SK-MEL-5 (cell line): ENCODE results near the gene ELAC2. TPM values are rescaled to one million over a fixed set of nuclear protein-coding genes. Genes with fewer than 3 reads are reported as not detected.

Experiments used
- DNase-seq: peaks from one replicate; pipeline ENCODE4 v3.0.0-alpha.2; 2016; ENCODE audit warnings: low read depth, low spot score
- in situ Hi-C: cut with HindIII; loops from 2 replicates; pipeline ENCODE4 v1.10.0; 2016; ENCODE audit warnings: low sequenced_read_pairs, high pct_unique_total_duplicates, low pct_unique_long_range_greater_than_20kb
- total RNA-seq: library from RNA; depleted of rRNA; stranded (reverse); fragments of >200 nt; shearing (Covaris generic); gene quantifications from 2 replicates; pipeline ENCODE4 v1.2.3, GENCODE V29; 2014

The ELAC2 gene
- total RNA-seq, 1 experiment from 2014 or later, result 73.4 TPM

- in situ Hi-C loops, result no loop called here
- no peak for DNase-seq
Observed at GRCh38 chr17:13025687-13026086, 7.9 kb upstream of the ELAC2 start.

DNA sequence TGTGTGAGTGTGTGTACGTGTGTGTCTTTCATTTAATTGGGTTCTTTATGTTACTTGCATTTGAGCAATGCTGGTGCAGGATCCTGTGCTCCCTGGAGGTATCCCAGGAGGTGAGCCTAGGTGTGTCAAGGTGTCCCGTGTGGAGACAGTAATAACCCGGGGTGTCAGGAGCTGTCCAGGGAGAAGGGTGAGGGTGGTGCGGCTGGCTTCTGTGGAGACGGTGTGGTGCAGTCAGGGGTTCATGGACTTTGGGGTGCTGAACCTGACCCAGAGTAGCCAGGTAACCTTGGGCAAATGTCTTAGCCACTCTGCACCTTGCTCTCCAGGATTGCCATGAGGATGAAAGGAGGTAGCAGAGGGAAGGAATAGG lies 7.4 kb upstream of the ELAC2 start:
- in situ Hi-C loops, result no loop called here
- DNase-seq, result no peak

- in situ Hi-C loops, result no loop called here
- DNase-seq, result peak; percentile 72
Observed at GRCh38 chr17:13024526-13025257, 6.9 kb upstream of the ELAC2 start.

DNA sequence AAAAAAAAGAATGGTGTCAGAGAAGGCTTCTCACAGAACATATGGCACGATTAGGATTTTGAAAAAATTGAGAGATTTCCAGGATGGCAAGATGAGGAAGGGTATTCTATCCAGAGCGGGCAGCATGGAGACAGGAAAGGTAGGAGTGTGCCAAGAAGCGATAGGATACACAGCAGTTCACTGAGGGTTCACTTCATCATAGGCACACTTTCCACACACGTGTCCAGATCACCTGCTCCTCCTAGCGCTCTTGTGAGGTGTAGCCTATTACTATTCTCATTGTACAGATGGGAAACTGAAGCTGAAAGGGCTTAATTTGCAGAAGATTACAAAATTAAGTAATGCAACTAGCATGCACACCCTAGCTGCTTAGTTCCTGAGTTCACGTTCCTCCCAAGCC lies 6.2 kb upstream of the ELAC2 start:
- no peak for DNase-seq
- in situ Hi-C loops, result no loop called here

- peak; percentile 8 for DNase-seq
- in situ Hi-C loops, result no loop called here
Observed at GRCh38 chr17:13016881-13017654, 759 bp downstream of the ELAC2 start.

GRCh38 chr17:13014801-13015200 lies 3.0 kb downstream of the ELAC2 start:
- in situ Hi-C loops, result no loop called here
- DNase-seq, result no peak

- in situ Hi-C loops, result no loop called here
- no peak for DNase-seq
Observed at GRCh38 chr17:13010959-13011358, 6.9 kb downstream of the ELAC2 start.

DNA sequence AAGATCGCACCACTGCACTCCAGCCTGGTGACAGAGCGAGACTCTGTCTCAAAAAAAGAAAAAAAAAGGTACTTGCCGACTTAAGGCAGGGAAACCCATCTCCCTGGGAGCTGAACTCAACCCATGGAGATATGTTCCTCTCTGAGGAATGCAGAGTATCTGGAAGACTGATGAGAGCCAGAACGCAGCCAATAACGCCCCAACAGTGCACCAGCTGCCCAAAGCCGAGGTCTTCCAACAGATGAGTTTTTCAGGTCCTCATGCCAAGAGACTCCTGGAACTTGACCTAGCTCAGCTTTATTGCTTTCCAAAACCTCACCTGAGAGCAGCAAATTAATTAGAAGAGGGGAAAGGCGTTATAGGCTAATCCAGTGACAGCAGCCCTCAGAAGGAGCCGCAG lies 9.4 kb downstream of the ELAC2 start:
- no peak for DNase-seq
- in situ Hi-C loops, result no loop called here

DNA sequence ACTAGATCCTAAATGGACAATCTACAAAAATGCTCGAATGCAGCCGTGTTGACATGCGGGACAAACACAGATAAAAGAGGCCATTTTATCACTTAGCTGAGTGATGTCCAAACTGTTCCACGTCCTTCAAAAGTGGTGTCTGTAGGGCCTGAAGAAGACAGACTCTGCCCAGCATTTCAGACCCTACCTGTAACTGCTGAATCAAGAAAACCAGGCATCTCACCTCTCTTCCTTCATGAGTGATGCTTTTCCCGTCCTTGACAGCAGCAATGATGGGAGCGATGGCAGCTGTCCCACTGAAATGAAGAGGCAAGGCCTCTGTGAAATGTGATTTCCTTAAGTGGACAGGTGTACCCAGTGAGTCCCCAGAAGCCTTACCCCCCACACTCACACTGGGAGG lies 12.3 kb downstream of the ELAC2 start:
- no peak for DNase-seq
- in situ Hi-C loops, result no loop called here

DNA sequence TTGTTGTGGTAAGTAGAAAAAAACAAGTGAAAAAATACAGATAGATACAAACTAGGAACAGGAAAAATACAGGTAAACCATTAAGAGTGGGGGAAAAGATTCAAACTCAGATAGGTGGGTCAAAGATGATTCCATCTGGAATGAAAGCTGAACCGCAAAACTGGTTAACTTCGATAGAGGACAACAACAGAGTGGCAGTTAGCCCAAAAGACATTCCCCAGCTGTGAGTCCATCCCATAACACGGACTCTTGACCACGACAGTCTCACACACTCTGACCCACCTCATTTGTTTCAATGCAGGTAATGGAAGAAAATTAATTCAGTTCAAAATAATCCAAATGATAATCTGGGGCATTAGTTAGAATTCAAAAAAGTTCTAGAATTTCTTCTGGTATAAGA lies 13.5 kb downstream of the ELAC2 start:
- no peak for DNase-seq
- in situ Hi-C loops, result no loop called here

- DNase-seq, result no peak
- in situ Hi-C loops, result no loop called here
Observed at GRCh38 chr17:13003927-13004326, 13.9 kb downstream of the ELAC2 start.

DNA sequence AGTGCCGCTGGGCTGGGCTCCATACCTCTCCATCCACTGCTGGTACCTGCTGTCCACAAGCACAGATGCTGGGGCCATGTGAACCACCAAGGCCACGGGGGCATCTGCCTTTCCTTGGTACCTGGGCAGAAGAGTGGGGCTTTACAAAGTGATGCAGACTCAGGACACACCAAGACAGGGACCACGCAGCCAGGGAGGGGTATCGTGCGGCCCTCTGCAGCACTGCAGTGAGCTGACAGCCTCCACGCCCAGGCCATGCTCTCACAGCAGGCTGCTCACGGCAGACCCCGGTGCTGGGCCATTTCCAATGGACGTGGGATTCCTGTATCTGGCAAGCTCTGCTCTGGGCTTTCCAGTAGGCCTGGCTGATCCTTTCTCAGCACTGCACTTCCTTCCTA lies 14.4 kb downstream of the ELAC2 start:
- no peak for DNase-seq
- in situ Hi-C loops, result no loop called here

DNA sequence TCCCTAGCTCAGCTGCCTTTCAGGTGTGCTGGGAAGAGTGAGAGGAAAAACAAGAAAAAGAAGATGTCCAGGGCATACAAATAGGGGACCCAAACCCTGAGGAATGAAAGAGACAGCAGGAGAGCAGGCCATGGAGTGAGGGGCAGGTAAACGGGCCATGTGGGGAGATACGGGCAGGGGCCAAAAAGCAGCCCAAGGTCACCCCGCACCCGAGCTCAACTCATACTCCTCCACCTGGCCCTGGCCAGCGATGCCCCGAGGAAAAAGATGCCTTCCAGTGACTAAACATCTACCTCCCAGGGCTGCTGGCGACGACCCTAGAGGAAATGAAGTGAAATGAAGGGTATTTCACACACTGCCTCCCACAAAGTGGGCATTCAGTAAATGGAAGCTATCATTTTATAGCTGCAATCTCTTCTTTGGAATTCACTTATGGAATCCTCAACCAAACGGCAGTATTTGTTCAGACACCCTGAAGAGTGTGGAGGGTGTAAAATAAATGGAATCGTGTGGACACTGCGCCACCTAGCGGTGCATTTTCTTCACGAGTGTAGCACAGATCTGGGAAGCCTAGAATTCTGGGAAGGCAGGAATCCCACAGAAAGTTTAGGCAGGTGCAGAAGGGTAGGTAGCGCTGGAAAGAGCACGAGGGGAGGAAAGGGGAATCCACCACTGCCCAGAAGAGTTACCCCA lies 14.9 kb downstream of the ELAC2 start:
- DNase-seq, result peak; percentile 78
- in situ Hi-C loops, result no loop called here

DNA sequence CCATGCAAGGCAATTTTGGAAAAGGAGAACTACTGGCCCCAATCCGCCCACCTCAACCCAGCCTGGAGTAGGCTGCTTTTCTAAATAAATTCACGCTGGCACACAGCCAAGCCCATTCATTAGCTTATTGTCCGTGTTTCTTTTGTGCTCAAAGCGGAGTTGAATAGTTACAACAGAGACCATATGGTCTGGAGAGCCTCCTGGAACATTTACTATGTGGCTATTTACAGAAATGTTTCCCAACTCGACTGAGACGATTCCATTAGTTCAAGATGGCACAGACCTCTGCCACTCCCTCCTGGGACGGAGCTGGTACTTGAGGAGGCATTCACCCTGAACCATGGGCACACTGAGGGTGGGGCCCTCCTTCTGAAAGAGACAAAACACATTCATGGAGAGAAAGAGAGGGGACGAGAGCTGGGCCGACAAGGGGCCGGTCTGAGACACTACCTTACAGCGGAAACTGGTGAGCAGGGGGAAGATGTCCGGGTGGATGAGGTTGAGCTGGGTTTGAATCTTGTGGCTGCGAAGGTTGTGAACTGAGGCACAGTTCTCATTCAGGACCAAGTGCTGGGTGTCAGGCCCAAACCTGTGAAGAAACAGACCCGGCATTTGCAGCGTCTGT lies 15.7 kb downstream of the ELAC2 start:
- no peak for DNase-seq
- in situ Hi-C loops, result no loop called here

GRCh38 chr17:13000561-13000960 lies 17.3 kb downstream of the ELAC2 start:
- in situ Hi-C loops, result no loop called here
- no peak for DNase-seq

DNA sequence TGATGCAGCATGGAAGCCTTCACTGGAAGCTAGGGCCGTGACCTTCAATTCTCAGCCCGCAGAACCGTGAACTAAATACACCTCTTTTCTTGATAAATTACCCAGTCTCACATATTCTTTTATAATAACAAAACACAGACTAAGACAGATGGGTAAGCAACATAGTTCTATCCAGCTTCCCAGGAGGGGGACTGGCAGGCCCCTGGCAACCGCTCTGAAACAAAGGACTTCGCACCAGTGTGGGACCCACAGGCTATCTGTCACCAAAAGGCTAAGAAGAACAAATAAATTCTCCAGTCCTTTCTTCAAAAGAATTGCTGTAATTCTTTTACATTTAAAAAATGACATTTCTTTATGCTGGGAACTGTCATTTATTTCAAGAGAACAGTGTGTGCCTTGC lies 19.0 kb downstream of the ELAC2 start:
- DNase-seq, result no peak
- in situ Hi-C loops, result no loop called here

- in situ Hi-C loops, result no loop called here
- DNase-seq, result no peak
Observed at GRCh38 chr17:12998461-12998860, 19.4 kb downstream of the ELAC2 start.

GRCh38 chr17:12996941-12997340 lies 20.9 kb downstream of the ELAC2 start:
- DNase-seq, result no peak
- in situ Hi-C loops, result no loop called here
